OCI-LY1 (cell line): Measurements from ENCODE around the gene TMCC1.

ENCODE experiments used
- EZH2 ChIP-seq: fragments of 200-600 bp; sonication (generic), shearing (Covaris generic); IDR thresholded peaks from 2 replicates; pipeline ENCODE4 v1.8.0; 2017; ENCODE audit warnings: borderline replicate concordance, mixed run types, mild to moderate bottlenecking, antibody characterized with exemption, low read length, moderate library complexity, mixed read lengths
- TF ChIP-seq, protein P1 (sequence below): fragments of 200-600 bp; sonication (generic), shearing (Covaris generic); IDR thresholded peaks from 2 replicates; pipeline ENCODE4 v1.5.1; 2017; ENCODE audit warnings: mild to moderate bottlenecking, antibody characterized with exemption, low read length, moderate library complexity, mixed read lengths

DNA sequence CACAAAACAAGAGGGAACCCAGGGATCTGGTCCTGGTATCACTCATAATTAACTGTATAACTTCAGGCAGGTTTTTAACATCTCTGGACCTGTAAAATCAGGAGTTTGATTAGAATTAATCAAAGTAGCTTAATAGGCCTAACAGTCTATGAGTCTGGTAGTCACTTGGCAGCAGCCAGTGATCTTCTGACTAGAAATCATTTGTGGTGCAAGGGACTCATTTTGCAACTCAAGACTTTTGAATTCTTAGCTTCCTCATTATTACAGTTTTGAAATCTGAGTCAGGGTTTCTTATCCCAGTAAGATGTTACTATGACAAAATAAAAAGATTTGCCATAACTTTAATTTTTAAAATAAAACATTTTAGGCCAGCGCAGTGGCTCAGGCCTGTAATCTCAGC is 70.8 kb downstream of the TMCC1 start:
- no peak for TF ChIP-seq EZH2
- TF ChIP-seq, protein P1, sequence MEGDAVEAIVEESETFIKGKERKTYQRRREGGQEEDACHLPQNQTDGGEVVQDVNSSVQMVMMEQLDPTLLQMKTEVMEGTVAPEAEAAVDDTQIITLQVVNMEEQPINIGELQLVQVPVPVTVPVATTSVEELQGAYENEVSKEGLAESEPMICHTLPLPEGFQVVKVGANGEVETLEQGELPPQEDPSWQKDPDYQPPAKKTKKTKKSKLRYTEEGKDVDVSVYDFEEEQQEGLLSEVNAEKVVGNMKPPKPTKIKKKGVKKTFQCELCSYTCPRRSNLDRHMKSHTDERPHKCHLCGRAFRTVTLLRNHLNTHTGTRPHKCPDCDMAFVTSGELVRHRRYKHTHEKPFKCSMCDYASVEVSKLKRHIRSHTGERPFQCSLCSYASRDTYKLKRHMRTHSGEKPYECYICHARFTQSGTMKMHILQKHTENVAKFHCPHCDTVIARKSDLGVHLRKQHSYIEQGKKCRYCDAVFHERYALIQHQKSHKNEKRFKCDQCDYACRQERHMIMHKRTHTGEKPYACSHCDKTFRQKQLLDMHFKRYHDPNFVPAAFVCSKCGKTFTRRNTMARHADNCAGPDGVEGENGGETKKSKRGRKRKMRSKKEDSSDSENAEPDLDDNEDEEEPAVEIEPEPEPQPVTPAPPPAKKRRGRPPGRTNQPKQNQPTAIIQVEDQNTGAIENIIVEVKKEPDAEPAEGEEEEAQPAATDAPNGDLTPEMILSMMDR = no peak
